Keratinocyte (primary cell): ENCODE data around the gene PARD3. TPM values are rescaled to one million over a fixed set of nuclear protein-coding genes. Genes with fewer than 3 reads are reported as not detected.

Source experiments
- DNase-seq: peaks from one replicate; pipeline ENCODE4 v3.0.0-alpha.2; 2011; ENCODE audit warnings: low read depth, missing footprints, low spot score
- FAIRE-seq: peaks from 2 replicates; lab custom pipeline; 2011; peaks lifted over from hg19 to GRCh38; lab: Jason Lieb, UNC
- H2AFZ ChIP-seq: 2 replicates; pipeline ENCODE4 v1.6.0; 2012; ENCODE audit warnings: low read length, control low read depth, inconsistent platforms; ENCODE audit not compliant: control insufficient read depth
- H3K27ac ChIP-seq: 2 replicates; pipeline ENCODE4 v1.5.1; 2011; ENCODE audit warnings: low read length; ENCODE audit not compliant: control insufficient read depth, insufficient read depth
- H3K27me3 ChIP-seq: 3 replicates; pipeline ENCODE4 v1.6.0; 2011; ENCODE audit warnings: low read length; ENCODE audit not compliant: control insufficient read depth, insufficient read depth; ENCODE audit errors: extremely low read depth
- H3K36me3 ChIP-seq, 2 experiments: 2 replicates in 1 of 2; 3 replicates in 1 of 2; pipeline ENCODE4 v1.5.1; 2011; ENCODE audit warnings: low read length in 2 of 2, mild to moderate bottlenecking in 1 of 2; ENCODE audit not compliant: control insufficient read depth in 2 of 2, insufficient read depth in 2 of 2; ENCODE audit errors: extremely low read depth in 1 of 2
- H3K4me1 ChIP-seq: 3 replicates; pipeline ENCODE4 v1.5.1; 2011; ENCODE audit warnings: low read length; ENCODE audit not compliant: control insufficient read depth, insufficient read depth; ENCODE audit errors: extremely low read depth
- H3K4me2 ChIP-seq: 3 replicates; pipeline ENCODE4 v1.6.0; 2011; ENCODE audit warnings: low read depth, low read length; ENCODE audit not compliant: control insufficient read depth, insufficient read depth; ENCODE audit errors: extremely low read depth
- H3K4me3 ChIP-seq, 3 experiments: fragments of 200-600 bp in 1 of 3; sonication (generic) in 1 of 3; 2 replicates in 2 of 3; 3 replicates in 1 of 3; pipeline ENCODE4 v1.5.1; 2011 to 2016; ENCODE audit warnings: low read length in 3 of 3, mild to moderate bottlenecking in 3 of 3, control low read depth in 2 of 3, inconsistent platforms in 1 of 3, low read depth in 1 of 3, mixed read lengths in 1 of 3, mixed run types in 1 of 3, moderate library complexity in 1 of 3; ENCODE audit not compliant: control insufficient read depth in 2 of 3, insufficient read depth in 2 of 3; ENCODE audit errors: extremely low read depth in 1 of 3
- H3K79me2 ChIP-seq: 2 replicates; pipeline ENCODE4 v1.6.0; 2012; ENCODE audit warnings: low read length; ENCODE audit not compliant: control insufficient read depth, insufficient read depth
- H3K9ac ChIP-seq: 3 replicates; pipeline ENCODE4 v1.6.0; 2011; ENCODE audit warnings: low read length; ENCODE audit not compliant: control insufficient read depth, insufficient read depth; ENCODE audit errors: extremely low read depth
- H3K9me1 ChIP-seq: 3 replicates; pipeline ENCODE4 v1.6.0; 2011; ENCODE audit warnings: low read length; ENCODE audit not compliant: control insufficient read depth, insufficient read depth; ENCODE audit errors: extremely low read depth
- H3K9me3 ChIP-seq: 2 replicates; pipeline ENCODE4 v1.5.1; 2012; ENCODE audit warnings: low read depth, low read length; ENCODE audit not compliant: control insufficient read depth
- H4K20me1 ChIP-seq: 3 replicates; pipeline ENCODE4 v1.6.0; 2011; ENCODE audit warnings: low read length; ENCODE audit not compliant: control insufficient read depth, insufficient read depth; ENCODE audit errors: extremely low read depth
- CTCF ChIP-seq, 3 experiments: IDR thresholded peaks in 1 of 3; conservative IDR thresholded peaks in 1 of 3; optimal IDR thresholded peaks in 1 of 3; 2 replicates in 2 of 3; 3 replicates in 1 of 3; pipeline versions ENCODE3 to v1.5.1; 2011; ENCODE audit warnings: low read length in 3 of 3, mild to moderate bottlenecking in 3 of 3, moderate library complexity in 2 of 3, control low read depth in 1 of 3, inconsistent platforms in 1 of 3; ENCODE audit not compliant: insufficient read depth in 2 of 3; ENCODE audit errors: extremely low read depth in 1 of 3
- EZH2 ChIP-seq: IDR thresholded peaks from one replicate; pipeline ENCODE4 v1.6.1; 2012; ENCODE audit warnings: inconsistent platforms, mild to moderate bottlenecking, low read length, moderate library complexity
- dilution Hi-C: fragments of 300-500 bp; cut with MboI; formaldehyde crosslinking; loops from one replicate; pipeline ENCODE4 v1.7.0; 2020; ENCODE audit warnings: low sequenced_read_pairs; ENCODE audit not compliant: extremely low pct_ligation_motif_present
- polyA plus RNA-seq, 5 experiments: library from polyadenylated mRNA; depleted of rRNA in 3 of 5; stranded (reverse) in 3 of 5; stranded (forward) in 1 of 5; unstranded in 1 of 5; fragments of >200 nt; gene quantifications; 1 replicate in 1 of 5; 2 replicates in 3 of 5; 3 replicates in 1 of 5; pipeline versions ENCODE4 v1.2.1 to v1.2.3, GENCODE V29; 2011 to 2012; ENCODE audit warnings: missing spikeins in 2 of 5, low read depth in 1 of 5, low replicate concordance in 1 of 5

PARD3 gene
- polyA plus RNA-seq, 1 donor (not counting 4 experiments of a cell fraction or from before 2014, with no cell fraction given) = 46.4 TPM

DNA sequence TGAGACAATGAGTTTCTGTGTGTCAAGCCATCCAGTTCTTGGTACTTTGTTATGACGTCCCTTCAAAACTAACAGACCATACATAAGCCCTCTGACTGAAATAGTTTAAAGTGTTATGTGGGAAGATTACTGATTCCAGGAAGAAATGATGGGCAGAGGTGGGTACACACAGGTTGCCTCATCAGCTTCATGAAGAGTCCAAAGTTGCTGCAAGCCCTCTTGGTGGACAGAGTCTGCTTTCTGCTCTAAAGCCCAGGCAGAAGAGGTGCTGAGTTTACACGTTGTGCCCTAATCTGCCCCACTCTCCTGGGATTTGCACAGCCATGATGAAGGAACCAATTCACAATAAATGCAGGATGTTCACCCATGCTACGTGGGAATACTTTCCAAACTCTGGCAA lies 187.4 kb downstream of the PARD3 start:
- DNase-seq (no peak), FAIRE-seq (no peak)
- H3K9ac ChIP-seq = no peak overlapping the region
- no peaks in the 10 kb centered on the region for H3K9me3 ChIP-seq
- dilution Hi-C loops = no loop called here
- no peak for TF ChIP-seq CTCF (optimal IDR thresholded peaks at IDR 0.05 in 1 of 3, IDR thresholded peaks at IDR 0.05 in 1 of 3, conservative IDR thresholded peaks at IDR 0.05 in 1 of 3; ENCODE audit: extremely low read depth in 1 of 3, insufficient read depth in 2 of 3, low read length in 3 of 3)
- no peak for TF ChIP-seq EZH2
- peaks cover 0 to 3% of the 10 kb centered on the region in 2 experiments for H3K36me3 ChIP-seq
- H3K27ac ChIP-seq = no peak overlapping the region
- no peak overlapping the region for H2AFZ ChIP-seq
- H4K20me1 ChIP-seq = no peaks in the 10 kb centered on the region
- no peaks in the 10 kb centered on the region for H3K9me1 ChIP-seq
- H3K4me1 ChIP-seq = peaks cover 8% of the 10 kb centered on the region
- H3K79me2 ChIP-seq = peaks cover 15% of the 10 kb centered on the region
- no peak overlapping the region for H3K4me2 ChIP-seq
- H3K27me3 ChIP-seq = no peaks in the 10 kb centered on the region
- no peak overlapping the region for H3K4me3 ChIP-seq

- no peak overlapping the region for H3K27ac ChIP-seq
- H3K9ac ChIP-seq = no peak overlapping the region
- no peaks in the 10 kb centered on the region for H3K9me1 ChIP-seq
- FAIRE-seq (no peak), DNase-seq (no peak)
- H4K20me1 ChIP-seq = no peaks in the 10 kb centered on the region
- peaks cover 0 to 3% of the 10 kb centered on the region in 2 experiments for H3K36me3 ChIP-seq
- no peaks in the 10 kb centered on the region for H3K9me3 ChIP-seq
- dilution Hi-C loops = no loop called here
- H2AFZ ChIP-seq = no peak overlapping the region
- peaks cover 15% of the 10 kb centered on the region for H3K79me2 ChIP-seq
- TF ChIP-seq CTCF (optimal IDR thresholded peaks at IDR 0.05 in 1 of 3, IDR thresholded peaks at IDR 0.05 in 1 of 3, conservative IDR thresholded peaks at IDR 0.05 in 1 of 3; ENCODE audit: extremely low read depth in 1 of 3, insufficient read depth in 2 of 3, low read length in 3 of 3) (no peak), EZH2 (no peak)
- H3K27me3 ChIP-seq = no peaks in the 10 kb centered on the region
- H3K4me3 ChIP-seq = no peak overlapping the region
- no peak overlapping the region for H3K4me2 ChIP-seq
- H3K4me1 ChIP-seq = peaks cover 8% of the 10 kb centered on the region
These were observed 187.8 kb downstream of the PARD3 start for GRCh38 chr10:34627331-34627730.
